GM15510 (cell line): ENCODE data around the gene TUB.

Experiments
- POLR2A ChIP-seq: IDR thresholded peaks from 3 replicates; pipeline ENCODE4 v1.6.1; 2011; ENCODE audit warnings: borderline replicate concordance; ENCODE audit not compliant: insufficient read length; ENCODE audit errors: extremely low read depth

TUB gene

GRCh38 chr11:8039530-8040260, 41.3 kb upstream of the TUB start:
- no peak for TF ChIP-seq POLR2A

GRCh38 chr11:8040261-8040920, 40.6 kb upstream of the TUB start:
- no peak for TF ChIP-seq POLR2A

- TF ChIP-seq POLR2A: no peak
Measured at GRCh38 chr11:8040921-8041285, 40.1 kb upstream of the TUB start.

DNA sequence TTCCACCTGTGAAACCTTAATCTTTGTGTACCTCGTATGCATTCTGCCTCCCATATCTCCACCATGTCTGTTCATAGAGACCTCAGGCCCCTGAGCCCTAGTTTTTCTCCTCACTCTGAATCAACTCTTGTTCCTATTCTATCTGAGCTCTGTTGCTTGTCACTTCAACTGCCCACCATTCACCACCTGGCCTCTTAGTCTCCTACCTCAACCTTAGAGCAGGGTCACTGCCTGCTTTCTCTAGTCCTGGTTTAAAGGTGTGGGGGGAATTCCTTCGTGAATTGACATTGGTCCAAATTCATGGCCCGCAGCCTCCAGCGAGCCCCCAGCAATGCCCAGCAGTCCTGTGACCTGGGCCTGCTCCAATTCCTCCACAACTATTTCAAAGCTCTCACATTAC, 39.4 kb upstream of the TUB start:
- TF ChIP-seq POLR2A: no peak

DNA sequence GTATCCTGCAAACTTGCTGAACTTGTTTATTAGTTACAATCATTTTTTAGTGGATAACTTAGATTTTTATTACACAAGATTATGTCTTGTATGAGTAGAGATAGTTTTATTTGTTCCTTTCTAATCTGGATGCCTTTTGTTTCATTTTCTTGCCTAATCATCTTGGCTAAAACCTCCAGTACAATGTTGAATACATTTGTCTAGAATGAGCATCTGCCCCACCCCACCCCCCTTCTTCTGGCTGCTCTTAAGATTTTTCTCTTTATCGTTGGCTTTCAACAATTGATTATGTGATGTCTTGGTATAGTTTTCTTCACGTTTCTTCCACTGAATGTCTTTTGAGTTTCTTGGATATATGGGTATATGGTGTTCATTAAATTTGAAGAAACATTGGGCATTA, 37.3 kb upstream of the TUB start:
- no peak for TF ChIP-seq POLR2A

DNA sequence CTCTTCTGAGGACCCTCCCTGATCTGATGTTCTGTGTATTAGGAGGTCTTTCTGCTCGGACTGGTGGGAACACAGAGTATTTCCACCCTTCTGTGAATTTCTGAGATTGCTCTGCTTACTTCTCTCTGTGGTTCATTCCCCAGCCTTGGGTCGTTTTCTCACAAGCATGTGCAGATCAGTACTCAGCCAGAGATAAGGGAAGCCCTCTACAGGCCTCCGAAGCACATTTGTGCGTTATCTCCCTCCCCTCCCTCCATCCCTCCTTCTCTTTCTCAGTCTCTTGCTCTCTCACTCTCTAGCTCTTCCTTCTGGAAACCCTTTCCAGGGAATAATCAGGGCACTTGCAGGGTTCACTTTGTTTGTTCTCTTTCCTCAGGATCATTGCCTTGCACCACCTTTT, 35.2 kb upstream of the TUB start:
- TF ChIP-seq POLR2A: no peak

GRCh38 chr11:8047382-8047781, 33.6 kb upstream of the TUB start:
- no peak for TF ChIP-seq POLR2A

GRCh38 chr11:8049084-8049483, 31.9 kb upstream of the TUB start:
- TF ChIP-seq POLR2A: no peak

DNA sequence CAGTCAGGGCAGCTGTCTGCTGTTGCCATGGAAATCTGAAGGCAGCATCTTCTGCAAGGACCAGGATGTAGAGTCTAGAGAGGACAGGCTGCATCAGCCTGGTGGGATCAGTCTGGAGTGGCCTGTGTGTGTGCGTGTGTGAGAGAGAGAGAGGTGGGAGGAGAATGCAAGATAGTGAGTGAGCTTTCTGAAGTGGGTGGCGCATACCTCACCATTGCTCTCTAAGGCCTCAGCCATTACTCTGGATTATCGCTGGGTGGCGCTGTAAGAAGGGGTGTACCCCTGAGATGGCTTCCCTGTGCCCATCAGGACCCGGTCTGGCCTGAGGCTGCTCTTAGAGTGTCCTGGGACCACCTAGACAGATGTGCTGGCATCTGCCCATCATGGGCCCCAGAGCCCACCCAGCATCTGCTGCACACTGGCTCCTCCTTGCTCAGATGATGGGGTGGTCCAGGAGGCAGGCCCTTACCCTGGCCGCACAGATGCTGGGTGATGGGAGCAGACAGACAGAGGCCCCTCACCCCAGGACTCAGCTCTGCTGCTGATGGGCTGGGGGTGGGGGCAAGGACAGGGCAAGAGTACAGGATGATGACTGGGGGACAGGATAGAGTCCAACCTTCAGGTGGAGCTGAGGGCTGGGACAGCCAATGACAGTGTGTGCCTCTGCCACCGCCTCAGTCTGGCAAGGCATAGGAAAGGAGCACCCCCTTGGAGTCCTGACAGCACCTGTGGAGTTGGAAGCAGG, 25.7 kb upstream of the TUB start:
- no peak for TF ChIP-seq POLR2A

- TF ChIP-seq POLR2A: no peak
Measured at GRCh38 chr11:8055836-8056526, 25.0 kb upstream of the TUB start.

- TF ChIP-seq POLR2A: no peak
Measured at GRCh38 chr11:8056810-8057463, 24.1 kb upstream of the TUB start.

DNA sequence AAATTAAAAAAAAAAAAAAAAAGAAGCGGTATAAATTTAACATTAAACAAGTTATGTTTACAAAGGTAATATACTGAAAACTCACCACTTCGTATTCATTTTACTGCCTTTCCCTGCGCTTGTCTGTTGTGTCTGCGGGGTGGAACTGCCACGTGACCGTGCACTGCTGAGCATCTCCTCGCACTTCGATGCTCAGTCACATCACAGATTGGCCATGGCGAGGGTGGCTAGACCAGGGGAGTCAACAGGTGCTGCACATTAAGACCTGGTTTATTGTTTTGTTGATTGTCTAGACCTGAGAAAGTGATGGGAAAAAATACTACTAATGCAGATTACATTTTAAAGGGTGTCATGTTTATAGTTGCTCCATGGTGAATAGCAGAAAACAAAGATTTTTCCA, 22.8 kb upstream of the TUB start:
- TF ChIP-seq POLR2A: no peak

- no peak for TF ChIP-seq POLR2A
Measured at GRCh38 chr11:8059030-8059429, 22.0 kb upstream of the TUB start.

DNA sequence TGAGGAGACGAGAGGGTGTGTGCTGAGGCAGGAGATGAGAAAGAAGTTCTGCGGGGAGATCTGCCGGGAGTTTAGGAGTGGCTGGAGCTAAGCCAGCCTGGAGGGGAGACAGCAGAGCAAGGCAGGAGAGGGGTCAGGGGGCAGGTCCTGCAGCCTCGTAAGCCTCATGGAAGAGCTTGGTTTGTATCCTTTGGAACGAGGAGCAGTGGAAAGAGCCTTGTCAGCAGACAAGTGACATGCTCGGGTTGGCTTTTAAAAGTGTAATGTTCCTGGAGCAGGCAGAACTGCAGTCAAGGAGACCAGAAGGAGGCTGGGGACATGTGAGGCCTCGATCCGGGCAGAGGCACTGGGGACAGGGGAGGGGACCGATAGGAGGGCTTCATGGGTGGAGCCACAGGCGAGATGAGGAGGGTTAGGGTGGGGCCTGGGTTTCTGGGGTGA, 21.4 kb upstream of the TUB start:
- no peak for TF ChIP-seq POLR2A
